Endothelial cell (in vitro differentiated cells): Measurements from ENCODE around the gene IMPDH2. TPM values are rescaled to one million over a fixed set of nuclear protein-coding genes. Genes with fewer than 3 reads are reported as not detected.

ENCODE experiments used
- DNase-seq: peaks from one replicate; pipeline ENCODE4 v3.0.0; 2021; ENCODE audit warnings: low spot score
- H3K27ac Mint-ChIP-seq: one replicate; pipeline ENCODE4 v1.8.0; 2021; ENCODE audit warnings: mixed read lengths, inconsistent platforms; ENCODE audit not compliant: unreplicated experiment
- H3K27me3 Mint-ChIP-seq: one replicate; pipeline ENCODE4 v1.8.0; 2021; ENCODE audit warnings: mild to moderate bottlenecking, moderate library complexity, mixed read lengths, inconsistent platforms; ENCODE audit not compliant: unreplicated experiment
- H3K36me3 Mint-ChIP-seq: one replicate; pipeline ENCODE4 v1.8.0; 2021; ENCODE audit warnings: mild to moderate bottlenecking, low read depth, mixed read lengths, inconsistent platforms; ENCODE audit not compliant: unreplicated experiment
- H3K4me1 Mint-ChIP-seq: one replicate; pipeline ENCODE4 v1.8.0; 2021; ENCODE audit warnings: mild to moderate bottlenecking, mixed read lengths, inconsistent platforms; ENCODE audit not compliant: unreplicated experiment
- H3K4me3 Mint-ChIP-seq: one replicate; pipeline ENCODE4 v1.8.0; 2021; ENCODE audit warnings: mild to moderate bottlenecking, mixed read lengths, inconsistent platforms; ENCODE audit not compliant: unreplicated experiment
- H3K9me3 Mint-ChIP-seq: one replicate; pipeline ENCODE4 v1.8.0; 2021; ENCODE audit warnings: mixed read lengths, inconsistent platforms; ENCODE audit not compliant: unreplicated experiment
- CTCF ChIP-seq: fragments of 200-600 bp; sonication (generic); IDR thresholded peaks from one replicate; pipeline ENCODE4 v1.5.0; 2021; ENCODE audit warnings: antibody characterized with exemption; ENCODE audit not compliant: unreplicated experiment
- total RNA-seq: library from RNA; stranded (reverse); fragmentation: NEBNext Ultra II Directional; extraction: Animal tissue kit (Norgen Biotek cat#: 25700); gene quantifications from one replicate; pipeline ENCODE4 v1.2.1, GENCODE V29; 2021; ENCODE audit not compliant: unreplicated experiment

Gene IMPDH2
- total RNA-seq, 1 donor from 2014 or later: 111 TPM

GRCh38 chr3:48997102-48997635 is 32.0 kb downstream of the IMPDH2 start:
- Mint-ChIP-seq H3K36me3 (peaks cover 10% of the 10 kb centered on the region), H3K9me3 (no peaks in the 10 kb centered on the region), H3K4me3 (no peak overlapping the region), H3K4me1 (no peaks in the 10 kb centered on the region), H3K27me3 (peaks cover 2% of the 10 kb centered on the region), H3K27ac (no peak overlapping the region)
- DNase-seq: no peak
- TF ChIP-seq CTCF: no peak

- TF ChIP-seq CTCF: no peak
- H3K27ac Mint-ChIP-seq: no peak overlapping the region
- H3K9me3 Mint-ChIP-seq: no peaks in the 10 kb centered on the region
- no peak overlapping the region for H3K4me3 Mint-ChIP-seq
- DNase-seq: no peak
- peaks cover 3% of the 10 kb centered on the region for H3K4me1 Mint-ChIP-seq
- H3K27me3 Mint-ChIP-seq: peaks cover 2% of the 10 kb centered on the region
- H3K36me3 Mint-ChIP-seq: peaks cover 8% of the 10 kb centered on the region
Measured at GRCh38 chr3:48996640-48997039, 32.6 kb downstream of the IMPDH2 start.

- Mint-ChIP-seq H3K9me3 (no peaks in the 10 kb centered on the region), H3K27ac (no peak overlapping the region), H3K27me3 (peaks cover 1% of the 10 kb centered on the region), H3K36me3 (peaks cover 5% of the 10 kb centered on the region), H3K4me1 (peaks cover 10% of the 10 kb centered on the region), H3K4me3 (no peak overlapping the region)
- DNase-seq: no peak
- no peak for TF ChIP-seq CTCF
Measured at GRCh38 chr3:48993834-48994233, 35.4 kb downstream of the IMPDH2 start.

GRCh38 chr3:48991851-48992545 is 37.2 kb downstream of the IMPDH2 start:
- TF ChIP-seq CTCF: no peak
- H3K36me3 Mint-ChIP-seq: peaks cover 5% of the 10 kb centered on the region
- no peak overlapping the region for H3K27ac Mint-ChIP-seq
- DNase-seq: no peak
- H3K4me1 Mint-ChIP-seq: peaks cover 10% of the 10 kb centered on the region
- no peak overlapping the region for H3K4me3 Mint-ChIP-seq
- no peaks in the 10 kb centered on the region for H3K9me3 Mint-ChIP-seq
- H3K27me3 Mint-ChIP-seq: peaks cover 1% of the 10 kb centered on the region
